ENCODE data around the gene IFNG-AS1. TPM values are rescaled to one million over a fixed set of nuclear protein-coding genes. Genes with fewer than 3 reads are reported as not detected.

IFNG-AS1 gene
- polyA plus RNA-seq, 4 donors = 0.10 TPM; not detected in 3

GRCh38 chr12:67958187-67958586, 31.1 kb upstream of the IFNG-AS1 start:
- 37 to 56% (median 49%) methylated on average over 4 of the region's 4 CpGs for WGBS, 3 donors
- Histone ChIP-seq H3K27me3 (ENCODE audit: control insufficient read depth in 3 of 3, insufficient read depth in 3 of 3, low read length in 3 of 3) (peaks cover 0 to 3% (median 0%) of the 10 kb centered on the region in 3 donors), H3K36me3 (ENCODE audit: control insufficient read depth in 3 of 3, insufficient read depth in 2 of 3, low read depth in 1 of 3, low read length in 3 of 3) (no peaks in the 10 kb centered on the region), H3K4me1 (ENCODE audit: control insufficient read depth in 3 of 3, insufficient read depth in 2 of 3, low read depth in 1 of 3, low read length in 2 of 3) (no peaks in the 10 kb centered on the region), H3K27ac (ENCODE audit: low read depth in 1 of 3, low read length in 2 of 3) (no peak overlapping the region), H3K4me3 (ENCODE audit: low read depth in 1 of 3, low read length in 3 of 3) (no peak overlapping the region), H3K9me3 (ENCODE audit: control insufficient read depth in 2 of 2, insufficient read depth in 1 of 2, low read depth in 1 of 2, low read length in 1 of 2) (peaks cover 0 to 3% of the 10 kb centered on the region in 2 donors)
- DNase-seq (no peak), FAIRE-seq (no peak)

- WGBS, 3 donors = 84 to 100% (median 88%) methylated on average over 1 of the region's 1 CpG
- DNase-seq = no peak
- Histone ChIP-seq H3K27me3 (ENCODE audit: control insufficient read depth in 3 of 3, insufficient read depth in 3 of 3, low read length in 3 of 3) (peaks cover 0 to 3% (median 0%) of the 10 kb centered on the region in 3 donors), H3K27ac (ENCODE audit: low read depth in 1 of 3, low read length in 2 of 3) (no peak overlapping the region), H3K4me3 (ENCODE audit: low read depth in 1 of 3, low read length in 3 of 3) (no peak overlapping the region), H3K9me3 (ENCODE audit: control insufficient read depth in 2 of 2, insufficient read depth in 1 of 2, low read depth in 1 of 2, low read length in 1 of 2) (no peaks in the 10 kb centered on the region), H3K4me1 (ENCODE audit: control insufficient read depth in 3 of 3, insufficient read depth in 2 of 3, low read depth in 1 of 3, low read length in 2 of 3) (no peaks in the 10 kb centered on the region), H3K36me3 (ENCODE audit: control insufficient read depth in 3 of 3, insufficient read depth in 2 of 3, low read depth in 1 of 3, low read length in 3 of 3) (no peaks in the 10 kb centered on the region)
- FAIRE-seq = no peak
These were observed 24.8 kb upstream of the IFNG-AS1 start for GRCh38 chr12:67964456-67964855.

DNA sequence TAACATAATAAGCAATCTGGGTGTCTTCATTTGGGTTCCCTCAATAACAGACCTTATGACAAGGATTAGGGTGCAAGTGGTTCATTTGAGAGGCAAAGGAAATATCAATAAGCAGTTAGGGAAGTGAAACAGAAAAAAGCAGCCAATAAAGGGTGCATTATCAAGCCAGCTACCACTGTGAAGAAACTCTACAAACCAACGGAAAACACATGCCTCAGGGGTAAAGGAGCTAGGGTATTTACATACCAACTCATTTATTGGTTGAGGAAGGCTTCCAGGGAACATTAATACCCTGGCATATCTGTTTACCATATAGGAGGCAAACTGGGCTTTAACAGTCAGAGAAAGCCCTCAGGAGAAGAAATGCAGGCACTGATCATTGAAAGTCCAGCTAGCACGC, 22.7 kb upstream of the IFNG-AS1 start:
- 50 to 53% (median 50%) methylated on average over 2 of the region's 2 CpGs for WGBS, 3 donors

GRCh38 chr12:67968321-67968720, 20.9 kb upstream of the IFNG-AS1 start:
- Histone ChIP-seq H3K36me3 (ENCODE audit: control insufficient read depth in 3 of 3, insufficient read depth in 2 of 3, low read depth in 1 of 3, low read length in 3 of 3) (no peaks in the 10 kb centered on the region), H3K4me3 (ENCODE audit: low read depth in 1 of 3, low read length in 3 of 3) (no peak overlapping the region), H3K27me3 (ENCODE audit: control insufficient read depth in 3 of 3, insufficient read depth in 3 of 3, low read length in 3 of 3) (no peaks in the 10 kb centered on the region), H3K27ac (ENCODE audit: low read depth in 1 of 3, low read length in 2 of 3) (no peak overlapping the region), H3K9me3 (ENCODE audit: control insufficient read depth in 2 of 2, insufficient read depth in 1 of 2, low read depth in 1 of 2, low read length in 1 of 2) (no peaks in the 10 kb centered on the region), H3K4me1 (ENCODE audit: control insufficient read depth in 3 of 3, insufficient read depth in 2 of 3, low read depth in 1 of 3, low read length in 2 of 3) (no peaks in the 10 kb centered on the region)
- DNase-seq (no peak), FAIRE-seq (no peak)
- WGBS, 3 donors = 79 to 91% (median 83%) methylated on average over 2 of the region's 2 CpGs

More for the DNA sequence above, 22.7 kb upstream of the IFNG-AS1 start:
- Histone ChIP-seq H3K27me3 (ENCODE audit: control insufficient read depth in 3 of 3, insufficient read depth in 3 of 3, low read length in 3 of 3) (peaks cover 0 to 3% (median 0%) of the 10 kb centered on the region in 3 donors), H3K36me3 (ENCODE audit: control insufficient read depth in 3 of 3, insufficient read depth in 2 of 3, low read depth in 1 of 3, low read length in 3 of 3) (no peaks in the 10 kb centered on the region), H3K27ac (ENCODE audit: low read depth in 1 of 3, low read length in 2 of 3) (no peak overlapping the region), H3K4me1 (ENCODE audit: control insufficient read depth in 3 of 3, insufficient read depth in 2 of 3, low read depth in 1 of 3, low read length in 2 of 3) (no peaks in the 10 kb centered on the region), H3K9me3 (ENCODE audit: control insufficient read depth in 2 of 2, insufficient read depth in 1 of 2, low read depth in 1 of 2, low read length in 1 of 2) (no peaks in the 10 kb centered on the region), H3K4me3 (ENCODE audit: low read depth in 1 of 3, low read length in 3 of 3) (no peak overlapping the region)
- no peak for FAIRE-seq
- DNase-seq = no peak

GRCh38 chr12:67968725-67969124, 20.5 kb upstream of the IFNG-AS1 start:
- no peaks in the 10 kb centered on the region for H3K4me1 ChIP-seq (ENCODE audit: control insufficient read depth in 3 of 3, insufficient read depth in 2 of 3, low read depth in 1 of 3, low read length in 2 of 3)
- no peaks in the 10 kb centered on the region for H3K27me3 ChIP-seq (ENCODE audit: control insufficient read depth in 3 of 3, insufficient read depth in 3 of 3, low read length in 3 of 3)
- H3K4me3 ChIP-seq (ENCODE audit: low read depth in 1 of 3, low read length in 3 of 3) = no peak overlapping the region
- 73 to 78% (median 75%) methylated on average over 4 of the region's 4 CpGs for WGBS, 3 donors
- no peak overlapping the region for H3K27ac ChIP-seq (ENCODE audit: low read depth in 1 of 3, low read length in 2 of 3)
- H3K36me3 ChIP-seq (ENCODE audit: control insufficient read depth in 3 of 3, insufficient read depth in 2 of 3, low read depth in 1 of 3, low read length in 3 of 3) = no peaks in the 10 kb centered on the region
- FAIRE-seq = no peak
- DNase-seq = no peak
- H3K9me3 ChIP-seq (ENCODE audit: control insufficient read depth in 2 of 2, insufficient read depth in 1 of 2, low read depth in 1 of 2, low read length in 1 of 2) = no peaks in the 10 kb centered on the region

DNA sequence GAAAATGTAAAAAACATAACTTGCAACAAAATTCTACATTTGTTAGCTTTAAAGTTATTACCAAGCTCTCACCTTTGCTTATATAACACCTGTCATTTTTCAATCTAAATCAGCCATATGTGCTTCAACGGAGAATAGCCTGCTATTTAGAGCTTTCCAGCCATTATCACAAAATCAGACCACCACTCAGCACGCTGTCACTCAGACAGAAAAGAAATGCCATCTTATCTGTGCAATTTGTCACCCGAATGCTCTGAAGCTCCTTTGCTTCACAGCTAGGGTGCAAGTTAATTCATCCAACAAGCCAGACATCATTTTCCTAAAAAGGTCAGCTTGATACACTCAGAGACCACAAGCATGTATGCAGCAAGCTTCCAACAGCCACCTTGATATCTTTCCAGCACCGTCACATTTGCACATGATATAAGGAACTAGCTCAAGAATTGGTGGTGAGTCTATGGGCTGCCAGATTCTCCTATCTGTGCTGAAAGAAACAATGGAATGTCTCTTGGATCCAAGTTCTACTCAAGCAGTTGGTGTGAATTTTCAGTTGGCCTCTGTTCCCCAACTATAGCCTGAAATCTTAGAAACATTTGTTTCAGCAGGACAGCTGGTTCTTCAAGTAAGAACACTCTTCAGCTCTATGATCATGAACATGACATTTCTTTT, 20.0 kb upstream of the IFNG-AS1 start:
- WGBS, 3 donors = 81 to 87% (median 87%) methylated on average over 4 of the region's 4 CpGs
- no peak for FAIRE-seq
- DNase-seq = no peak
- H3K9me3 ChIP-seq (ENCODE audit: control insufficient read depth in 2 of 2, insufficient read depth in 1 of 2, low read depth in 1 of 2, low read length in 1 of 2) = no peaks in the 10 kb centered on the region
- H3K27me3 ChIP-seq (ENCODE audit: control insufficient read depth in 3 of 3, insufficient read depth in 3 of 3, low read length in 3 of 3) = no peaks in the 10 kb centered on the region
- no peak overlapping the region for H3K27ac ChIP-seq (ENCODE audit: low read depth in 1 of 3, low read length in 2 of 3)
- no peaks in the 10 kb centered on the region for H3K36me3 ChIP-seq (ENCODE audit: control insufficient read depth in 3 of 3, insufficient read depth in 2 of 3, low read depth in 1 of 3, low read length in 3 of 3)
- no peak overlapping the region for H3K4me3 ChIP-seq (ENCODE audit: low read depth in 1 of 3, low read length in 3 of 3)
- no peaks in the 10 kb centered on the region for H3K4me1 ChIP-seq (ENCODE audit: control insufficient read depth in 3 of 3, insufficient read depth in 2 of 3, low read depth in 1 of 3, low read length in 2 of 3)

GRCh38 chr12:67977668-67978067, 11.6 kb upstream of the IFNG-AS1 start:
- FAIRE-seq = no peak
- WGBS, 3 donors = 93 to 96% (median 96%) methylated on average over 1 of the region's 1 CpG

GRCh38 chr12:67980391-67980790, 8.9 kb upstream of the IFNG-AS1 start:
- 97 to 100% (median 98%) methylated on average over 1 of the region's 1 CpG for WGBS, 3 donors
- no peaks in the 10 kb centered on the region for H3K4me1 ChIP-seq (ENCODE audit: control insufficient read depth in 3 of 3, insufficient read depth in 2 of 3, low read depth in 1 of 3, low read length in 2 of 3)
- no peaks in the 10 kb centered on the region for H3K9me3 ChIP-seq (ENCODE audit: control insufficient read depth in 2 of 2, insufficient read depth in 1 of 2, low read depth in 1 of 2, low read length in 1 of 2)
- H3K36me3 ChIP-seq (ENCODE audit: control insufficient read depth in 3 of 3, insufficient read depth in 2 of 3, low read depth in 1 of 3, low read length in 3 of 3) = no peaks in the 10 kb centered on the region
- FAIRE-seq (no peak), DNase-seq (no peak)
- H3K27ac ChIP-seq (ENCODE audit: low read depth in 1 of 3, low read length in 2 of 3) = no peak overlapping the region
- no peaks in the 10 kb centered on the region for H3K27me3 ChIP-seq (ENCODE audit: control insufficient read depth in 3 of 3, insufficient read depth in 3 of 3, low read length in 3 of 3)
- no peak overlapping the region for H3K4me3 ChIP-seq (ENCODE audit: low read depth in 1 of 3, low read length in 3 of 3)

More at GRCh38 chr12:67977668-67978067, 11.6 kb upstream of the IFNG-AS1 start:
- no peak overlapping the region for H3K27ac ChIP-seq (ENCODE audit: low read depth in 1 of 3, low read length in 2 of 3)
- H3K9me3 ChIP-seq (ENCODE audit: control insufficient read depth in 2 of 2, insufficient read depth in 1 of 2, low read depth in 1 of 2, low read length in 1 of 2) = no peaks in the 10 kb centered on the region
- H3K36me3 ChIP-seq (ENCODE audit: control insufficient read depth in 3 of 3, insufficient read depth in 2 of 3, low read depth in 1 of 3, low read length in 3 of 3) = no peaks in the 10 kb centered on the region
- H3K27me3 ChIP-seq (ENCODE audit: control insufficient read depth in 3 of 3, insufficient read depth in 3 of 3, low read length in 3 of 3) = no peaks in the 10 kb centered on the region
- H3K4me3 ChIP-seq (ENCODE audit: low read depth in 1 of 3, low read length in 3 of 3) = no peak overlapping the region
- H3K4me1 ChIP-seq (ENCODE audit: control insufficient read depth in 3 of 3, insufficient read depth in 2 of 3, low read depth in 1 of 3, low read length in 2 of 3) = no peaks in the 10 kb centered on the region
- DNase-seq = no peak
